ELR (cell line): ENCODE results near the gene CDK14.
"Not testable (repeated sequence)": the region's sequence is repeated elsewhere in the genome, so short reads cannot be mapped to it uniquely, and the experiment has no call there.

Experiments used
- DNase-seq: peaks from one replicate; pipeline ENCODE4 v3.0.0-alpha.2; 2015; ENCODE audit warnings: low read depth

The CDK14 gene

DNA sequence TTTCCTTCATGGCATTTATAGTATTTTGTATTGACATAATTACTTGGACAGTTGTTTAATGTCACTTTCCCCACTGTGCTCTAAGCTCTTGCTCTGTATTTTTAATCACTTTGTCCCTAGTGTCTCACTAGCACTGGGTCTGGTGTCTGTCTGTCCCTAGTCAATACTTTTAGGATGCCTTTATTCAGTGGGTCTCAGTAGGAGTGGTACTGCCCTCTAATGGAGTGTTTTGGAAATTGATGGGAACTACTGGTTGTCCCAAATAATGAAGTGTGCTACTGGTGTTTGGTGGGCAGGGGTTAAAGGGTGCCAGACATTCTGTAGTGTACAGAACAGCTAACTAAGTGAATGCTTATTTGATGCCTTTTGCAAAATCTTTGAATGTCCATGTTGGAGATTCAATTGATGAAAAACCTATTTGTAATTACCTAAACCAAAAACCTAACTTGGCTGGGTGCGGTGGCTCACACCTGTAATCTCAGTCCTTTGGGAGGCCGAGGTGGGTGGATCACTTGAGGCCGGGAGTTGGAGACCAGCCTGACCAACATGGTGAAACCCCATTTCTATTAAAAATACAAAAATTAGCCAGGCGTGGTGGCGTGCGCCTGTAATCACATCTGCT is 33.3 kb downstream of the CDK14 start:
- DNase-seq = peak; percentile 70

GRCh38 chr7:90631502-90631901 is 35.4 kb downstream of the CDK14 start:
- DNase-seq = no peak

DNA sequence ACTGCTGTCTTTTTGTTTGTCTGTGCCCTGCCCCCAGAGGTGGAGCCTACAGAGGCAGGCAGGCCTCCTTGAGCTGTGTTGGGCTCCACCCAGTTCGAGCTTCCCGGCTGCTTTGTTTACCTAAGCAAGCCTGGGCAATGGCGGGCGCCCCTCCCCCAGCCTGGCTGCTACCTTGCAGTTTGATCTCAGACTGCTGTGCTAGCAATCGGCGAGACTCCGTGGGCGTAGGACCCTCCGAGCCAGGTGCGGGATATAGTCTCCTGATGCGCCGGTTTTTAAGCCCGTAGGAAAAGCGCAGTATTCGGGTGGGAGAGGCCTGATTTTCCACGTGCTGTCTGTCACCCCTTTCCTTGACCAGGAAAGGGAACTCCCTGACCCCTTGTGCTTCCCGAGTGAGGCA is 43.6 kb downstream of the CDK14 start:
- DNase-seq = not testable (repeated sequence)

DNA sequence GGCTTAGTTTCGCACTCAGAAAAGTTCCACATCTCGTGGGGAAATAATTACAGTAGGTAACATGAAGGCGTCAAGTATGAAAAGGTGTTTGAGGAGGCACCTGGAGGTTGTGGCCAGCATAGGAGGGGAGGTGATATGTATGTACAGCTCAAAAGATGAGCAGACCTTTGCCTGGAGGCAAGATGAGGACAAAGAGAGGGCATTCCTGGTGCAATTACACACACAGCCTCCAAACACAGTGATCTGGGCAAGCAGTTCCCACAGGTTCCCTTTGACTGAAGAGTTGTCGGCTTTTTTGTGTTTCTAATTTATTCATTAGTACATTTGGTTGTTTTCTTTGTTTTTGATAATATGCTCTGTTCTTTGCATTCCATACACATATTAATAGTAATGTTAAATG is 46.9 kb downstream of the CDK14 start:
- DNase-seq = no peak

DNA sequence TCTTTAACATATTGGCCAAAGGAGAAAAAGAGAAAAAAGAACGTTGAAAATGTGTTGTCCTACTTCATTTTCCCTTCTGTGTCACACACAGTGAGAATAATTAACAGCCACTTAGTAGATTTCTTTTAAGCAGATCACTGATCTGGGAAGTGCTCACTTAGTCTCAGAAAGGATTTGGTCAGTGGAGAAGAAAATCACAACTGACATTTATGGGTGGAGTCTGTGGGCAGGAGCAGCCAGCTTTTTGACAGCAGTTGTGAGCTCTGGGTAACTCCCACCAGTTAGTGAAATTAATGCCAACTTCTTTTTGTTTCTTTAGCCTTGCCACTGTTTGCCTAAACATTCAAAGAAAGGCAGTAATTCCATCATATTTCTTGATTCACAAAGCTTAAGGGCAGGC is 49.7 kb downstream of the CDK14 start:
- DNase-seq = no peak

- DNase-seq = no peak
These were observed 52.0 kb downstream of the CDK14 start for GRCh38 chr7:90648107-90648506.

DNA sequence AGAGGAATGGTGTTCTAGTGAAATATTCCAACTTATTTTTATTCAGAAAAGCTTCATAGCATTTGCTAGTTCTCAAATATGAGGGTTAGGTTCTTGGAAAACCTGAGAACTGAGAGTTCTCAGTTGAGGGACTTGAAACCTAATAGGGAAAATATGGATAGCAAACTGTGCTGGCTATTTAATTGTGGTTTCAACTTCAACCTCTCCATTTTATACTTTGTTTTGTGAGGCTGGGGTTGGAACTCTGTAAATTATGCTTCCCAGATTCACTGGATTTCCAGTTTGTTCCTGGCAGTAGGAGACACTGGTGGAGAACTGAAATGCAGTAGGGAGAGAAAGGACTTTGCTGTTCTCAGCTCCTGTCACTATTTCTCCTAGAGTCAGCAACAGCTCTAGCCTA is 52.7 kb downstream of the CDK14 start:
- DNase-seq = no peak

DNA sequence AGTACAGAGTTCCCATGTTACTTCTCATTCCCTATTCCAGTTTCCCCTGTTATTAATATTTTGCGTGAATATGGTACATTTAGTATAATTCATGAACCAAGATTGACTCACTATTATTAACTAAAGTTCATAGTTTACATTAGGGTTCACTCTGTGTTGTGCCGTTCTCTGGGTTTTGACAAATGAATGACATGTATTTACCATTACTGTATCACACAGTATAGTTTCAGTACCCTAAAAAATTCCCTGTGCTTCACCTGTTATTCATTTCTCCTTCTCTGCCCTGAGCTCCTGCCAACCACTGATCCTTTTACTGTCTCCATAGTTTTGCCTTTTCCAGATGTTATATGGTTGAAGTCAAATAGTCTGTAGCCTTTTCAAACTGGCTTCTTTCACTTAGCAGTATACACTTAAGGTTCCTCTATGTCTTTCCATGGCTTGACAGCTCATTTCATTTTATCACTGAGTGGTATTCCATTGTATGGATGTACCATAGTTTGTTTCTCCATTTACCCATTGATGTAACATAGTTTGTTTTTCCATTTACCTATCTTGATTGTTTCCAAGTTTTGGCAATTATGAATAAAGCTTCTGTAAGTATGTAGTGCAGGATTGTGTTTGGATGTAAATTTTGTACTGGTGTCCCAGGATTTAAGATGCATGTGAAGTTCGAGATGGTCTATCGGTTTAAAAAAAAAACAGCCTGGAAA is 58.8 kb downstream of the CDK14 start:
- no peak for DNase-seq

GRCh38 chr7:90655566-90655965 is 59.4 kb downstream of the CDK14 start:
- DNase-seq = peak; percentile 90

GRCh38 chr7:90657481-90657880 is 61.4 kb downstream of the CDK14 start:
- DNase-seq = no peak

GRCh38 chr7:90660100-90660499 is 64.0 kb downstream of the CDK14 start:
- no peak for DNase-seq

DNA sequence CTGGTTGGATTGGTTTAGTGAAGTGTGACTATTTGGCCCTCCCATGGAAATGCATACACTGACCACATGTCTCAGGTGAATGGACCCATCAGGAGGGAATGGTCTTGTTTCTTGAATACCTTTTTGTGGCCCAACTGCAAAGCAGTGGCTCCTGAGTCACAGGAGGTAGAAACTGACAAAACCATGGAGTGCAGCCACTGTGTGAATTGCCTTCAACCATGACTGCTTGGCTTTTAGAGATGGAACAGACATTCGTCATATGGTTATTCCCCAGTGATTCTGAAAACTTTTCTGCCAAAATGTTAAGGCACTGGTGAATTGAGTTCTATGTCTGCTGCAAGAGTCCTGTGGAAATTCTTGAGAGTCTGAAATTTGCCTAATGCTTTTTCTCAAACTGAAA is 64.7 kb downstream of the CDK14 start:
- DNase-seq = no peak

- DNase-seq = no peak
These were observed 65.4 kb downstream of the CDK14 start for GRCh38 chr7:90661290-90662151.

GRCh38 chr7:90663176-90663575 is 67.1 kb downstream of the CDK14 start:
- DNase-seq = no peak

DNA sequence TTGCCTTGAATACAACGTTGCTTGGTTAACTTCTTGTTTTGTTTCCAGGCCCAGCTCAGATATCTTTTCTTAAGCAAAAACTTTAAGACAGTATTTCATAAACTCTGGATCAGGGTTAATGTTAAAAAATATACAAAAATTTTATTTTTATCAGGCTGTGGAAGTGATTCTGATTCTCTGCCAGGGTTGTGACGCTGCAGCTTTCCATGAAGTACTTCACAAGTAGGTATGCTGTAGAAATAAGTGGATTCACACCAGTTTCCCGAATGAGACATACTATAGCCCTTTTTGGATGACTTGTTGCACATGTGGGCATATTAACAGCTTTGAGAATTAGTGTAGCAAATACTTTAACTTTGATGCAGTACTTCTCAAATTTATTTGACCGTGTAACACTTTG is 70.1 kb downstream of the CDK14 start:
- no peak for DNase-seq

DNA sequence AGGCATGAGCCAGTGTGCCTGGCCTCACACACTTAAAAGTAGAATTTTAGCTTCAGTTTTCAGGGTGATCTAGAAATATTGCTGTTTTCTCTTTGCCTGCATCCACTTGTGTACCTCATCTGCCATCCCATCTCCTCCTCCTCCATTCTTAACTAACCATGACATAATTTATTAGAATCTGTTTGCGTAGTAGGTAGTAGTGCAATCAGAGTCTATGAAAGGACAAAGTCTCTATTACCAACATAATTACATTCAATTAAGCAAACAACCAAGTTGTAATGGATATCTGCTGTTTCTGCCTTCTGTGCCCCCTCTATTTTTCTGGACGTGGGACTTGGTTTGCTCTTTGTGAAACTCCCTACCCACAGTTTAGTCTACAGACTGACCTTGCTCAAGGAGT is 72.9 kb downstream of the CDK14 start:
- no peak for DNase-seq

DNA sequence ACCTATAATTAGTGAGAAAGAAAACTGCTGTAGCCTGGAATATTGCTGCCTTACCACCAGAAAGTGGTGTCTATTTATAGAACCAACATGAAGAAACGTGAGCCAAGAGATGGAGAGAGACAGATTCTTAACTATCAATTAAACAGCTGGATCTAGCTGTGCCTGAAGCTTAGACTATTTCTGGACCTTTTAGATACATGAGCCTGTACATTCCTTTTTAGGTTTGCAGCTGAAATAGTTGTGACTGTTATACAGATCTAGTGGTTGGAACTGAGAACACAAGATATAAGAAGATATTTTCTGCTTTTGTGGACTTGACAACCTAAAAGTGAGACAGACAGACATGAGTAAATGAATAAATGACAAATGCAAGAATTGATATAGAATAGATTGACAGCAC is 73.4 kb downstream of the CDK14 start:
- DNase-seq = no peak

DNA sequence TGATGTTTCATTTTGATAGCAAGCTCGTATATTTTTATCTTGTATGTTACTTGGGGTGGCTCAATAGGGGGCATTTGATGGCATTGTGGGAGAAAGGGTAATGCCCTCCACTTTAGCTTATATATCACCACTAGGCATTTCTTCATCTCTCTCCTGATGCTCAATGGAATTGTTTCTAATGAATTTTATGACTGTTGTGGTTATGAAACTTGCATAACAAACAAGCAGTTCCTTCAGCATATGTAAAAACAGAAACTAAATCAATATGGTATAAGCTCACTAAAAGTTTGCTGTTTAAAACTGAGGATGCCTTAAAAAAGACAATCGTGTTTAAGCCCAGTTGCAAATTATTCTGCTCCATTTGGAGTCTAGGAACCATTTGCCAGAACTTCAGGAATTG is 75.5 kb downstream of the CDK14 start:
- no peak for DNase-seq

- no peak for DNase-seq
These were observed 76.1 kb downstream of the CDK14 start for GRCh38 chr7:90672210-90672609.

DNA sequence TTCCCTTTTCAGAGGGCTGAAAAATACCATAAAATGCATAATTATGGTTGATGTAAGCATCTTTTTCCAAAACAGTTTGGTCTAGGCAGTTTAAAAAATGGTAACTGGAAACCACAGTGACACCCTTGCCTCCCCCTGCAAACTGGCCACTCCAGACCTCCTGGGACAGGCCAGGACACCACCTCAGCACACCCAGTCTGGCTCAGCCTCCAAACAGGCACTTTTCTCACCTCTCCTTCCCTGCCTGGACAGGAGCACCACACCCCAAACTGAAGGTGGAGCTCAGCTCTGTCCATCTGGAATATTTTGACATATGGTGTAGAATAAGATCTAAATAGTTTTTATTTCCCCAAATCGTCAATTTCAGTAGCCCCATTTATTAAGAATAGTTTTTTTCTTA is 78.5 kb downstream of the CDK14 start:
- no peak for DNase-seq

GRCh38 chr7:90675982-90676381 is 79.9 kb downstream of the CDK14 start:
- no peak for DNase-seq

DNA sequence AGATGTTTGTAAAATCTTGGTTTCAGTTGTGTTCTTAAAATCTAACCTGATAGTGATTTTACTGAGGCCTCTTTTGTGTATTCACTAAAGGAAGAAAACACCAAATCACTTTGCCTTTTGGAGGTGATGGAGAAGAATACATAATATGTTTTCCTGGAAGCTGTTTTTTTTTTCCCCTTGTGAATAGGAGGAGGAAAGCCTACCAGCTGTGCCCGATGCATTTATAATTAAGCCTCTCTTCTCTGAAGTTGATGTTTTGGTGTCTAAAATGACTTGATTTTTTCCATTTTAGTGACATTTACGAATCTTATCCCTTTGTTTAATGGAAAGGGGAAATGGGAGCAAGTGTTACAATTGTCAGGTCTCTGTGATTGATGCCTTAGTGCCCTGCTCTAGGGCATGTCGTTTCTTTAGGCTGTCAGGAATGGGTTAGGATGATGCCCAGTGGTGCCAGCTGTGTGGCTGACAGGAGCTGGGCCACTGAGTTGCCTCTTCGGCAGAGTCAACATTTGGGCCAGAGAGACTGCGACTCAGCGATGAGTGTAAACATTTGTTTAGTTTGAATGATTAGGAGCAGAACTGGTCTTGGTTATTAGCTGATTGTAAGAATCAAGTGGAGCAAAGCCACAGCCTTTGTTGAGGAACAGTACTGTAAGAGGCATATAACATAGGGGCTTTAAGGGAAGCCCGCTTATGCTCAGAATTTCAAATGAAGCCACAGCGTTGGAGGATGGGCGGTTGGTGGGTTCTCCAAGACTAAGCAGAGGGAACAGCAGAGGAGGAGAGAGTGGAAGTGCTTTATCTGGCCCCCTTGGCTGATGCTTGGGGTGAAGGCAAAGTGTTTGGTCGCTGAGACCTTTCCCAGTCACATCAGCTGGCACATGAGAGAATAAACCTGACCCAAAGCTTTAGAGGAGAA is 81.6 kb downstream of the CDK14 start:
- peak; percentile 40 for DNase-seq
